LNCaP clone FGC (cell line): ENCODE results near the gene CD151.

Experiments
- DNase-seq: peaks from one replicate; pipeline ENCODE4 v3.0.0-alpha.2; 2011; ENCODE audit warnings: low read depth
- H3K4me3 ChIP-seq: 2 replicates; pipeline ENCODE4 v1.5.1; 2011; ENCODE audit warnings: mild to moderate bottlenecking, low read depth, low read length, control low read depth
- CTCF ChIP-seq: IDR thresholded peaks from 2 replicates; pipeline ENCODE4 v1.5.1; 2012; ENCODE audit warnings: mild to moderate bottlenecking; ENCODE audit not compliant: control insufficient read depth, insufficient read depth; ENCODE audit errors: extremely low read depth

CD151 gene

GRCh38 chr11:827146-827896, 5.4 kb upstream of the CD151 start:
- no peak for DNase-seq
- no peak for TF ChIP-seq CTCF
- peak overlapping the region; percentile 61 for H3K4me3 ChIP-seq

- no peak for TF ChIP-seq CTCF
- H3K4me3 ChIP-seq: peak within 1 kb of the TSS; percentile 61
- DNase-seq: no peak
These were observed 4.9 kb upstream of the CD151 start, which contains the start of gene CRACR2B for GRCh38 chr11:827897-828192. Gene CRACR2B (plus strand): TSS chr11:827919. CDS start chr11:828608, 689 bp downstream.

GRCh38 chr11:828506-829175, 4.1 kb upstream of the CD151 start:
- no peak for TF ChIP-seq CTCF
- H3K4me3 ChIP-seq: no peak overlapping the region
- no peak for DNase-seq

- no peak overlapping the region for H3K4me3 ChIP-seq
- DNase-seq: no peak
These were observed 3.4 kb upstream of the CD151 start for GRCh38 chr11:829176-829846.

GRCh38 chr11:829847-830294, 2.9 kb upstream of the CD151 start:
- TF ChIP-seq CTCF: no peak
- no peak overlapping the region for H3K4me3 ChIP-seq
- DNase-seq: no peak

More at GRCh38 chr11:829176-829846, 3.4 kb upstream of the CD151 start:
- TF ChIP-seq CTCF: no peak

GRCh38 chr11:830295-831117, 2.2 kb upstream of the CD151 start:
- no peak for DNase-seq
- no peak for TF ChIP-seq CTCF
- H3K4me3 ChIP-seq: no peak overlapping the region
